GOT3 (cell line): ENCODE data around the gene DYNLRB1.

Experiments used
- DNase-seq: peaks from one replicate; lab custom pipeline; 2025; ENCODE audit warnings: mixed read lengths; lab: John Stamatoyannopoulos, UW

Gene DYNLRB1

DNA sequence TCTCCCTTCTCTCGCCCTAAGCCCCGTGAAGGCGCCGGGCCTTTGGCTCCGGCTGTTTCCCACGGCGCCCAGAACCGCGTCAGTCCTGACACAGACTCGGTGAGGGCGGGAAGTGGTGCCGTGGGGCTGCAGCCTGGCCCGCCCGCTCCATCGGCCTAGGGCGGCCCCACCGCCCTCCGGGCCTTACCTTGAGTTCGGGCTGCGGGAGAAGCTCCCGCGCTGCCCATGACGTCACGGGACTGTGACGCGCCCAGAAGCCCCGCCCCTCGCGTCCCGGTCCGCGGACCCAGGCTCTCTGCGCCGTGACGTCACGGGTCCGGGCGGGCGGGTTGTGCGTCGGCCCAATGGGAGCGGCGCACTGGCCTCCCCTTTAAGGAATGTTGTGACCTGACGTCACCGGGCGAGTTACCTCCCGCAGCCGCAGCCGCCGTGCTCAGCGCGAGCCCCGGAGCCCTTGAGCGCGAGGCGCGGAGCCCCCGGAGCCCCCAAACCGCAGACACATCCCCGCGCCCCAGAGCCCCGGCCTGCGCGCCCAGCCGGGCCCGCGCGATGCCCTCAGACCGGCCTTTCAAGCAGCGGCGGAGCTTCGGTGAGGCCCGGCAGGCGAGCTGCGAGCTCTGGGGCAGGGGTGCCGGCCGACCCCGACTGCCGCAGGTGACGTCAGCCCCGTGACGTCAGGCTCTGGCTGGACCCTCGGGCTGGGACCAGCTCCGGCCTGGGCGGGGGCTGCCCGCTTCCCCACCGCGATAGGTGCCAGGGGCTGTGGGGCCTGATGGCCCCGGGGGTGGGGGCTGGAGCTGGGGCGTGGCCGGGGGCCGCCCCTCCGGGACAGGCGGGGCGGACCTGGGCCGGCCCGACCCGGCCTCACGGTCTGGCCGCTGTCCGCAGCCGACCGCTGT, 42.3 kb downstream of the DYNLRB1 start, which contains the start of gene MAP1LC3A:
MAP1LC3A (plus strand) TSS at position 399 of the 899 bp plus-strand sequence; CDS start at position 550, 151 bp downstream.
- peak; percentile 85 for DNase-seq

- no peak for DNase-seq
Measured at GRCh38 chr20:34559311-34560140, 43.3 kb downstream of the DYNLRB1 start.

DNA sequence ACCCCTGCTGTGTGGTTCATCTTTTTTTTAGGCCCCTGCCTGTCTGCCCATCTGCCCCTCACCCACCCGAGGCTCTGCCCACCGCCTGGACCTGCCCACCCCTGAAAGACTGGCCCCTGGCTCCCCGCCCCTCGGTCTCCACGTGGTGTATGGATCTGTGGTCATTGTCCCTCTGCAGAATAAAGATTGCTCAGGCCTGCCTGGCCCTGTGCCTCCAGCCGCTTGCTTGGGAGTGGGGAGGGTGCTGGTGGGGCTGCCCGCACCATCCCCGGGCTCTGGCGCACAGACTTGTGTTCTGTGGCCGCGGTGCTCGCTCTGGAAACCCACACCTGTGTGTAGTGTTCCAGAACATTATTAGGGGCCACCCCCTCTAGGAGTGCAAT, 43.9 kb downstream of the DYNLRB1 start:
- no peak for DNase-seq

DNA sequence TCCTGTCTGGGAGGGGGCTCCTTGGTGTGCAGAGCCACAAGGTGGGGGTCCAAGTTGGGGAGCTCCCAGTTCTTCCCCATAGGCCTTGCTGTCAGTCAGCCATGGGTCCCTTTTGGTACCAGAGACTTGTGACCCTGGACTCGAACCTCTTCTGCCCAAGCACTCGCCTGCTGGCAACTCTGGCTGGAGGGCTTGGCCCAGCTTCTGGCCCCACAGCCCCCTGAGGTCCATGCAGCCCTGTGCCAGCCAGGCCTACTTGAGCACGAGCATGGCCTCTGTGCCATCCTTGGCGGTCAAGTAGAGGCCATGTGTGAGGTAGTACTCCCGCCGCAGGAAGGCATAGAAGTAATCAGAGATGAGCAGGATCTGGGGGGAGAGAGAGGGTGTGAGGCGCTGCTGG, 44.4 kb downstream of the DYNLRB1 start:
- DNase-seq, result no peak

GRCh38 chr20:34561661-34562060, 45.4 kb downstream of the DYNLRB1 start:
- no peak for DNase-seq

DNA sequence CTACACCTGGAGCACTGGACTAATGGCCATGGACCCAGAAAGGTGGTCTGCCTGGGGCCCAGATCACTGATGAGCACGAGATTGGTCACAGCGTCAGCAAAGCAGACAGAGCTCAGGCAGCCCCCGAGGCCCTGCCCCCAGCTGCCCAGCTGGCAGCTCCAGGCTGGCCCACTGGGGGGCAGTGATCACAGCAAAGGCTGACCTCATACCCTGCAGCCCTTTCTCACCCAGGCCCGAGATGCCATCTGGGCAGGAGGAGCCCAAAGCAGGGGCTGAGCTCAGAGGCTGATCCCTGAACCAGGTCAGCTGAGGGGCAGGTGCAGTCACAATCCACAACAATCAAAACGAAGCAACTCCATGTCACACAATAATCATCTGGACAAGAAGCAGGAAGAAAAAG, 46.4 kb downstream of the DYNLRB1 start:
- DNase-seq, result no peak

GRCh38 chr20:34564833-34565232, 48.6 kb downstream of the DYNLRB1 start:
- no peak for DNase-seq

DNA sequence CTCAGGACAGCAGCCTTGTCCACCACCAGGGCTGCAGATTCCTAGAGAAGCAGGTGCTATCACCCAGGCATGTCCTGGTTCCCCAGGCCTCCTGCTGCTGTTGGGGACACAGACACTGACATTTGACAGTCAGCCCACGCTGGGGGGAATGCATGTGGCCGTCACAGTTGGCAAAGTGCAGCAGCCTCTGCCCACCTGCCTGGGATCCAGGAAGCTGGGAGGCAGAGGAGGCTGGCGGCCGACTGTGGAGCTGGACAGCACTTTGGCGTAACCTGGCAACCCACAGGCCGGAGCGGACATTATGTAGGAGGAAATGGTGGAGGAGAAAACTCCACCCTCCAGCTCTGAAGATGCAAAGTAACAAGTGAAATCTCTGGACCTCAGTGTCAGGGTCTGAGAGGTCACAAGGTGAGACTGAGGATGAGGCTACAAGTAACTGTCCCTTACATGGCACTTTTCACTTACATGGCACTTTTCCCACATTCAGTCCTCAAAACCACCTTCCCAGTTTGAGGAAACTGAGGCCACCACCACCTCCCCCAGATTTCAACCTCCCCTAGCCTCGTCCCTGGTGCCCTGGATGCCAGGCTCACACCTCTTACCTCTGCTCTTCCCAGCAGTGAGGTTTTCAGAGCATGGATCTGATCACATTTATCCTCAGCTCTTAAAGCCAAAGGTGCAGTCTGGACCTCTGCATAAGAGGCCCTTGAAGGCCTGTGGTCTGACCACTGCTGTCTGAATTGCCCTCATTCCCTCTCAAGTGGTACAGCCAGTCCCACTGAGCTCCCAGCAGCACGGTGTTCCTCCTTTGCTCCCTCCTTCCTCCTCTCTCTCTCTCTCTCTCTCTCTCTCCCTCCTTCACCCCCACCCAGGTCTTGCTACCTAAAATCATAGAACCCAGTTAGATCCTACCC, 51.0 kb downstream of the DYNLRB1 start:
- no peak for DNase-seq

DNA sequence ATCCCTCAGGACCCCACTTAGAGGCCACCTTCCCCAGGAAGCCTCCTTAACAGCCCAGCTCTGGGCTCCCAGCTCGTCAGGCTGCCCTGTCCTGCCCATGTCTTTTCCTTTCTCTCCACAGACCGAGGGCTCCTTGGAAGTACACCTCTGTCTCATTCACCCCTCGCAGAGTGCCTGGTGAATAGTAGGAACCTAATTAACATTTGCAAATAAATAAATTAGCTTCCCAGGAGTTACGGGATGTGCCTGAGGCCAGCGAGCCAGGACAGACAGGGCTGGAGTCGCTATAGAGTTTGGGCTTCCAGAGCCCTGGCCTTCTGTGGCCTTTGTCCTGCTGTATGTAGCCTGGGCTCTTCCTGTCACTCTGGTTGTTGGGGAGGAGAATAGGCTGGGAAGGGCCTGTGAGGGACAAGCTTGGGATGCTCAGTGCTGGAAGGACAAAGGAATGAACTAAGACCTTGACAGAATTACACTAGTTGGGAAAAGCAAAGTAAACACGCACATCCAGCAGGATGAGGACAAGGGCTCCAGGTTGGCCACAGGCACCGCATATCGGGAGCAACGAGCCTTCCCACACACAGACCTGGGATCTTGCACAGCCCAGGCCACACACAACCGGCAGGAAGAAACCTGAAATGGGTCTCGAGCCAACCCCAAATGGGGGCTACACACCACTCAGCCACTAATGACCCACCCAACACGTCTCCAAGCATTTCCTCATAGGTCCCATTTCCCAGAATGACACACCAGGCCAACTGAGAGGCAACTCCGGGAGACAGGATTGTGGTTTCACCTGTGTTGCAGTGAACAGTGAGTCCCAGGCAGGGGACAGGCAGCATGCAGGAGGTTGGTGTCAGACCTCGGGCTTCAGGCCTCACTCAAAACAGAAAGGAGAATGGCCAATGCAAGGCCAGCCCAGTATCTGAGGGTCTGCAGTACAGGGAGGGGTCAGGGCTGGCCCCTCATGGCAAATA, 52.0 kb downstream of the DYNLRB1 start:
- no peak for DNase-seq

- DNase-seq, result no peak
Measured at GRCh38 chr20:34569598-34569997, 53.4 kb downstream of the DYNLRB1 start.

- DNase-seq, result no peak
Measured at GRCh38 chr20:34570859-34571306, 54.7 kb downstream of the DYNLRB1 start.

DNA sequence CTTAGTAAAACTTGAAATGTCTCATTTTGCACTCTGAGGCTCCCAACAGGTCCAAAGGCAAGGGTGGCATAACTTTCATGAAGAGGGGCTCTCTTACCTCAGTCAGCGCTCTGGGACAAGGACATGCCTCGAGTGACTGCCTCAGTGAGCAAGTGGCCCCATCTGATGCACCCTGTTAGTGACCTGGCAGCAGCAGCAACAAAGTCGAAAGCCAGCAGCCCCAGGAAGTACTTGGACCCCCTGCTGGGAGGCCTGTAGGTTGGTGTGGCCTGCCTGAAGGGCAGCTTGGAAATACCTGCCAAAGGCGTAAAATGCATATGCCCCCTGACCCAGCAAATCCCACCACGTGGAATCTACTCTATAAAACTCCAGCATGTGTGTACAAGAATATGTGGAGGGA, 55.5 kb downstream of the DYNLRB1 start:
- DNase-seq, result no peak

GRCh38 chr20:34573541-34574300, 57.5 kb downstream of the DYNLRB1 start:
- no peak for DNase-seq

GRCh38 chr20:34574426-34574825, 58.2 kb downstream of the DYNLRB1 start:
- no peak for DNase-seq

GRCh38 chr20:34574861-34575260, 58.6 kb downstream of the DYNLRB1 start:
- no peak for DNase-seq

DNA sequence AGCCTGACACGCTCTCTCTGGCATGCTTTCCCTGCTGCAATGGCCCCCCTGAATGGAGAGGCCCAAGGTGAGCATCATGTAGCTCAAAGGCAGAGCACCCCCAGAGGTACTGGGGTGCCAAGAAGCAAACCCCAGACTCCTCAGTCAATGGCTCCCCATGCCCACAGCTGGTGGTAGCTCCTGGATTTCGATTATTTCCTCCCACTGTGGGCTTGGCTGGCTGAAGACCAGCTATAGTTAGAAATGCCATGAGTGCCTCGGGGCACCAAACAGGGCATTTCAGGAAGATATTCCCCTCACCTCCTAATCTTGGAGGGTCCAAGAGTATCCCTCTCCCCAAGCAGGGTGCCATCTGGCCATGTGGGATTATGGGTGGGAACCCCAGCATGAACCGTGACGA, 59.0 kb downstream of the DYNLRB1 start:
- DNase-seq, result no peak

DNA sequence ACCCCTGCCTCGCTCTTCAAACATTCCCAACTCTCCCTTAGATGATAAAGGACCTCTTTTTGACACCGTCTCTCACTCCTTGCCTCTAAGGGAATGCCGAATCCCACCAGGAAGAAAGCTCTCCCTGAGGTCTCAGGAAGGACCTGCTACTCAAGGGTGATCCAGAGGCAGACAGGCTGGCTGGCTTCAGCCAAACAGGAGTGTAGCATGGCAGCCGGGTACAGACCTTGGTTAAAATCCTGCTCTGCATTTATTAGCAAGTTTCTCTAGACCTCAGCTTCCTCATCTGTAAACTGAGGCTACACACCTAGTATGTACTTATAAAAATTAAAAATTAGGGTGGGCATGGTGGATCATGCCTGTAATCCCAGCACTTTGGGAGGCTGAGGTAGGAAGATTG, 59.5 kb downstream of the DYNLRB1 start:
- DNase-seq, result no peak

GRCh38 chr20:34577061-34577460, 60.8 kb downstream of the DYNLRB1 start:
- DNase-seq, result no peak

- DNase-seq, result no peak
Measured at GRCh38 chr20:34578025-34578424, 61.8 kb downstream of the DYNLRB1 start.

GRCh38 chr20:34578521-34578920, 62.3 kb downstream of the DYNLRB1 start:
- no peak for DNase-seq
